PC-3 (cell line): ENCODE data around the gene NRSN2. TPM values are rescaled to one million over a fixed set of nuclear protein-coding genes. Genes with fewer than 3 reads are reported as not detected.

Experiments
- ATAC-seq: fragments of 200-7000 bp; cut with Tn5 transposase; 2 replicates; pipeline ENCODE4 v1.9.1; 2020; ENCODE audit warnings: mild to moderate bottlenecking, moderate library complexity
- BruUV-seq: library from RNA; stranded (reverse); fragments of 400-500 nt; replicated peaks from 2 replicates; lab custom pipeline; 2021; lab: Mats Ljungman, UMichigan
- CTCF ChIA-PET: fragments of 300-600 bp; sonication (Branson Sonifier 250); formaldehyde crosslinking; loops from one replicate; lab custom pipeline; 2022; ENCODE audit warnings: antibody characterized with exemption; lab: Charles Lee
- POLR2A ChIA-PET: fragments of 300-600 bp; sonication (Branson Sonifier 250); formaldehyde crosslinking; loops from one replicate; lab custom pipeline; 2022; ENCODE audit warnings: antibody characterized with exemption; ENCODE audit not compliant: unreplicated experiment; lab: Charles Lee
- DNase-seq: peaks from one replicate; pipeline ENCODE4 v3.0.0-alpha.2; 2015
- H2AFZ ChIP-seq: fragments of 300-600 bp; sonication (generic); 2 replicates; pipeline ENCODE4 v1.6.0; 2016; ENCODE audit warnings: antibody characterized with exemption, low read length
- H3F3A ChIP-seq: fragments of 300-600 bp; sonication (generic); one replicate; pipeline ENCODE4 v1.6.0; 2017; ENCODE audit warnings: antibody characterized with exemption, low read length, control low read depth, mild to moderate bottlenecking; ENCODE audit not compliant: unreplicated experiment
- H3K27ac ChIP-seq: fragments of 300-600 bp; sonication (generic); 2 replicates; pipeline ENCODE4 v1.5.1; 2016; ENCODE audit warnings: mild to moderate bottlenecking, low read length
- H3K27me3 ChIP-seq: fragments of 300-600 bp; sonication (generic); 2 replicates; pipeline ENCODE4 v1.6.1; 2016; ENCODE audit warnings: low read length, mixed read lengths
- H3K36me3 ChIP-seq: fragments of 300-600 bp; sonication (generic); 2 replicates; pipeline ENCODE4 v1.6.1; 2016; ENCODE audit warnings: low read depth, mixed run types, low read length, mixed read lengths
- H3K4me1 ChIP-seq: fragments of 300-600 bp; sonication (generic); 2 replicates; pipeline ENCODE4 v1.5.1; 2016; ENCODE audit warnings: low read length; ENCODE audit not compliant: insufficient read depth
- H3K4me2 ChIP-seq: fragments of 300-600 bp; sonication (generic); 2 replicates; pipeline ENCODE4 v1.6.0; 2016; ENCODE audit warnings: low read length
- H3K4me3 ChIP-seq: fragments of 300-600 bp; sonication (generic); 2 replicates; pipeline ENCODE4 v1.5.1; 2016; ENCODE audit warnings: mild to moderate bottlenecking, low read length, mixed read lengths
- H3K79me2 ChIP-seq: fragments of 300-600 bp; sonication (generic); 2 replicates; pipeline ENCODE4 v1.6.1; 2017; ENCODE audit warnings: low read length, mixed read lengths
- H3K9ac ChIP-seq: fragments of 300-600 bp; sonication (generic); 2 replicates; pipeline ENCODE4 v1.6.0; 2016; ENCODE audit warnings: mild to moderate bottlenecking, low read length
- H3K9me2 ChIP-seq: fragments of 300-600 bp; sonication (generic); replicated peaks from 2 replicates; pipeline ENCODE4 v1.6.1; 2016; ENCODE audit warnings: mixed run types, low read length, mixed read lengths
- H3K9me3 ChIP-seq: fragments of 300-600 bp; sonication (generic); 2 replicates; pipeline ENCODE4 v1.6.1; 2016; ENCODE audit warnings: low read length, mixed read lengths
- H4K20me1 ChIP-seq: fragments of 300-600 bp; sonication (generic); 2 replicates; pipeline ENCODE4 v1.6.1; 2016; ENCODE audit warnings: low read length, mixed read lengths
- CTCF ChIP-seq: fragments of 300-600 bp; sonication (generic); conservative IDR thresholded peaks from 2 replicates; pipeline ENCODE4 v1.5.1; 2017; ENCODE audit warnings: antibody characterized with exemption, low read depth, mild to moderate bottlenecking, low read length
- EZH2 ChIP-seq: fragments of 300-600 bp; sonication (generic); IDR thresholded peaks from one replicate; pipeline ENCODE4 v1.6.1; 2017; ENCODE audit warnings: antibody characterized with exemption, mild to moderate bottlenecking, low read length; ENCODE audit not compliant: unreplicated experiment
- EZH2phosphoT487 ChIP-seq: fragments of 300-600 bp; sonication (generic); IDR thresholded peaks from 2 replicates; pipeline ENCODE4 v1.6.1; 2018; ENCODE audit warnings: mild to moderate bottlenecking, antibody characterized with exemption, low read length, borderline replicate concordance
- intact Hi-C: fragments of 100-400 bp; cut with micrococcal nuclease; formaldehyde crosslinking; loops from 2 replicates; pipeline ENCODE4 v1.9.0; 2023
- total RNA-seq: library from RNA; depleted of rRNA; stranded (reverse); fragments of >200 nt; gene quantifications from 2 replicates; pipeline ENCODE4 v1.2.3, GENCODE V29; 2014

Gene NRSN2
- total RNA-seq, 1 experiment from 2014 or later = 50.7 TPM

DNA sequence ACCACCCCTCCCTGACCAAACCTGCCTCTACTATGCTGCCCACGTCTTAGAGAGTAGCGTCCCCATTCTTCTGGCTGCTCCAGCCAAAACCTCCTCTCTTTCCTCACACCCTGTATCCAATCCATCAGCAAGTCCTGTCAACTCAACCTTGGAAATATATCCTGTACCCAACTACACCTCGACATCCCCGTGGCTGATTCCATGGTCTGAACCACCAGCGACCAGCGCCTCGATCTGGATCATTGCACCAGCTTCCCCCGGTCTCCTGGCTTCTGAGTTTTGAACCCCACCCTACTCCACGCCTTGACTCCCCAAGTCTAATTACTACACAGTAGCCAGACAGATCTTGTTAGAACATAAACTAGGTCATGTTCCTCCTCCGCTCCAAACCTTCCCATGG, 9.8 kb downstream of the NRSN2 start:
- no peak for ATAC-seq
- Histone ChIP-seq H3K79me2 (no peaks in the 10 kb centered on the region), H3K4me2 (no peak overlapping the region), H3K9me3 (no peaks in the 10 kb centered on the region), H2AFZ (no peak overlapping the region), H3K27ac (no peak overlapping the region), H3K27me3 (no peaks in the 10 kb centered on the region), H3K4me3 (no peak overlapping the region), H4K20me1 (no peaks in the 10 kb centered on the region), H3K4me1 (no peaks in the 10 kb centered on the region), H3K36me3 (no peaks in the 10 kb centered on the region), H3F3A (no peaks in the 10 kb centered on the region), H3K9me2 (no peaks in the 10 kb centered on the region), H3K9ac (no peak overlapping the region)
- BruUV-seq = no TSS peak
- DNase-seq = no peak
- ChIA-PET POLR2A (interaction anchor here (1.0 kb wide), 1 partner anchor 30 kb away, joined by 5 read pairs; no protein-coding TSS in a partner anchor), CTCF (interaction anchor here (1.0 to 2.7 kb wide), 2 partner anchors 15 to 75 kb away, joined by 3 to 20 read pairs; no protein-coding TSS in a partner anchor)
- intact Hi-C loops = no loop called here
- no peak for TF ChIP-seq CTCF
- TF ChIP-seq EZH2 = no peak
- no peak for TF ChIP-seq EZH2phosphoT487

- no peaks in the 10 kb centered on the region for H3K9me3 ChIP-seq
- H3K4me2 ChIP-seq = no peak overlapping the region
- no peak for ATAC-seq
- CTCF ChIA-PET = no interaction called here
- H4K20me1 ChIP-seq = no peaks in the 10 kb centered on the region
- H3K79me2 ChIP-seq = peaks cover 5% of the 10 kb centered on the region; the same call in 1 of the 2 replicates
- H2AFZ ChIP-seq = no peak overlapping the region
- H3F3A ChIP-seq = peaks cover 5% of the 10 kb centered on the region
- H3K36me3 ChIP-seq = no peaks in the 10 kb centered on the region
- H3K4me1 ChIP-seq = peaks cover 19% of the 10 kb centered on the region
- DNase-seq = no peak
- intact Hi-C loops = no loop called here
- H3K4me3 ChIP-seq = no peak overlapping the region
- BruUV-seq = no TSS peak
- POLR2A ChIA-PET = no interaction called here
- no peak overlapping the region for H3K27ac ChIP-seq
- no peaks in the 10 kb centered on the region for H3K27me3 ChIP-seq
- TF ChIP-seq EZH2phosphoT487 (no peak), CTCF (no peak), EZH2 (no peak)
- no peaks in the 10 kb centered on the region for H3K9me2 ChIP-seq
- H3K9ac ChIP-seq = no peak overlapping the region
These were observed 12.1 kb downstream of the NRSN2 start for GRCh38 chr20:358891-359555.

- TF ChIP-seq EZH2phosphoT487 = no peak
- no peak for TF ChIP-seq EZH2
- no peak for TF ChIP-seq CTCF
- no peaks in the 10 kb centered on the region for H3K9me3 ChIP-seq
- DNase-seq (no peak), ATAC-seq (no peak)
- CTCF ChIA-PET = interaction anchor here (1.1 kb wide), 1 partner anchor 17 kb away, joined by 4 read pairs; no protein-coding TSS in a partner anchor
- no peak overlapping the region for H3K4me2 ChIP-seq
- H3K9ac ChIP-seq = no peak overlapping the region
- no peak overlapping the region for H2AFZ ChIP-seq
- peaks cover 44% of the 10 kb centered on the region for H3K4me1 ChIP-seq
- no peak overlapping the region for H3K4me3 ChIP-seq
- no TSS peak for BruUV-seq
- POLR2A ChIA-PET = interaction anchor here (1.8 kb wide), 1 partner anchor 19 kb away, joined by 26 read pairs; the partner anchor contains the start of gene TRIB3
- no peaks in the 10 kb centered on the region for H3K27me3 ChIP-seq
- H3K9me2 ChIP-seq = no peaks in the 10 kb centered on the region
- intact Hi-C loops = loop anchor here (5.0 kb wide), 1 partner anchor 41 kb away; no protein-coding TSS in a partner anchor
- no peak overlapping the region for H3K27ac ChIP-seq
- no peaks in the 10 kb centered on the region for H3K36me3 ChIP-seq
- peaks cover 9% of the 10 kb centered on the region; the same call in 1 of the 2 replicates for H3K79me2 ChIP-seq
- peaks cover 8% of the 10 kb centered on the region for H3F3A ChIP-seq
- no peaks in the 10 kb centered on the region for H4K20me1 ChIP-seq
These were observed 14.7 kb downstream of the NRSN2 start for GRCh38 chr20:361561-361960.
